CD1c-positive myeloid dendritic cell (primary cell): ENCODE measurements around the gene CDHR2.

Experiments
- DNase-seq: peaks from one replicate; pipeline ENCODE4 v3.0.0-alpha.2; 2016; ENCODE audit errors: extremely low spot score

The CDHR2 gene

GRCh38 chr5:176529116-176529740 lies 19.9 kb upstream of the CDHR2 start:
- DNase-seq: no peak

GRCh38 chr5:176529741-176530141 lies 19.4 kb upstream of the CDHR2 start:
- DNase-seq: no peak

- no peak for DNase-seq
Measured at GRCh38 chr5:176530393-176530982, 18.7 kb upstream of the CDHR2 start.

DNA sequence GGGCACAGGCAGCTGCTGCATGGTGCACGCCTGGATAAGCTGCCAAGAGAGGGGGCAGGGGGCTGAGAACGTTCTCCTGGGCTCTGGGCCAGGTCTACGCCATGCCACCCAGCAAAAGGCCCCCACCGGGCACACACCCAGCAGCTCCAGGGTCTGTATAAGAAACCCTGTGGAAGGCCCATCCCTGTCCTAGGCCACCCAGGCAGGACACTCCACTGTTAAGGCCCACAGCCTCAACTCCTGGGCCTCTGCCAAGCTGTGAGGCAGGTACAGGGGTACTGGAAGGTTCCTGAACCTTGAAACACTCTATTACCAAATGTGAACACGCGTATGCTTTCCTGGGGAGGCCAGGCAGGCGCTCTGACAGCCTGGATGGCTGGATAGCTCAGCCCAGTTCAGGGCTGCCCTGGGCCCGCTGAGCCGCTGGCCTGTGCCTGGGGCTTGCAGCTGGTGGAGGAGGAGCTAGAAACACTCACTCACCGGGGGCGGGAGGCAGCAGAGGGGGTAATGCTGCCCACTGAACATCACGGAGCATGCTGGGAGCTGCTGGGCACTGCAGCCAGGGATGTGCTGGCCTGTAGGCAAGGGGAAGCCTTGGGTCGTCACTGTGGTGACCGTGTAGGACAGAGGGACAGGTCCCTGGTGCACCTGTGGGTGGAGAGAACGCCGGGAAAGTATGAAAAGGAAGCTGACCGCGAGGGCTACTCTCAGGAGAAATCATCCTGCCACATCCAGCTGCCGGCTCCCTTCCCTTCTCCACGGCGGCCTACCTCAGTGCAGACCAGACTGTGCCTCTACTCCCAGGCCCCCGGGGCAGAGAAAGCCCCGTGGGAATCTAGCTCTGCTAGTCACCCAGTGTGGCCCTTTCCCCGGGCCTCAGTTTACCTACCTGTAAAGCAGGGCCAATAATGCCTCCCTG lies 17.9 kb upstream of the CDHR2 start:
- no peak for DNase-seq

DNA sequence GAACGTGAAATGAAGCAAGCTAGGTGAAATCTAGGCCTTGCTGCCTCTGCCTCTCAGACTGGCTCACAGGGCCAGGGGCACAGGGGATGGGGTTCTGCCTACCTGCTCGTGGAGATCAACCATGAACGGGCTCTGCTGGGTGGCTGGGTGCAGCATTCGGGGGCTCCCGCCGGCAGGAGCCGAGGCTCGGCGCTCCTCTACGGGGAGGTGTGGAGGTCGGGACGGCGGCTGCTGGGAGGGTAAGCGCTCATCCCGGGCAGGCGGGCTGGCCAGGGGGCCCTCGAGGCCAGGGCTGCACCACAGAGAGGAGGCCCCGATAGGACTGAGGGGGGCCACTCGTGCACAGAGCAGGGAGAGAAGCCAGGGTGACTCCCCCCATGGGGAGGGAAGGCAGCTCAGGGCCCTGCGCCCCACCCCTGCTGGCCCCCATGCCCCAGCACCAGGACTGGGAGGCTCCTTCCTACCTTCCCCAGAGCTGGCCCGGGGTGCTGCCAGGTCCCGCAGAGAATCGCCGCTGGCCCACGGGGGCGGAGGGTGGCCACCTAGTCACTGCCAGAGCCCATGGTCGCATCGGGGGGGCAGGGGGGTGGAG lies 17.1 kb upstream of the CDHR2 start:
- DNase-seq: no peak

GRCh38 chr5:176532795-176533194 lies 16.3 kb upstream of the CDHR2 start:
- DNase-seq: no peak

- DNase-seq: peak; percentile 63
Measured at GRCh38 chr5:176533390-176533789, 15.8 kb upstream of the CDHR2 start.

DNA sequence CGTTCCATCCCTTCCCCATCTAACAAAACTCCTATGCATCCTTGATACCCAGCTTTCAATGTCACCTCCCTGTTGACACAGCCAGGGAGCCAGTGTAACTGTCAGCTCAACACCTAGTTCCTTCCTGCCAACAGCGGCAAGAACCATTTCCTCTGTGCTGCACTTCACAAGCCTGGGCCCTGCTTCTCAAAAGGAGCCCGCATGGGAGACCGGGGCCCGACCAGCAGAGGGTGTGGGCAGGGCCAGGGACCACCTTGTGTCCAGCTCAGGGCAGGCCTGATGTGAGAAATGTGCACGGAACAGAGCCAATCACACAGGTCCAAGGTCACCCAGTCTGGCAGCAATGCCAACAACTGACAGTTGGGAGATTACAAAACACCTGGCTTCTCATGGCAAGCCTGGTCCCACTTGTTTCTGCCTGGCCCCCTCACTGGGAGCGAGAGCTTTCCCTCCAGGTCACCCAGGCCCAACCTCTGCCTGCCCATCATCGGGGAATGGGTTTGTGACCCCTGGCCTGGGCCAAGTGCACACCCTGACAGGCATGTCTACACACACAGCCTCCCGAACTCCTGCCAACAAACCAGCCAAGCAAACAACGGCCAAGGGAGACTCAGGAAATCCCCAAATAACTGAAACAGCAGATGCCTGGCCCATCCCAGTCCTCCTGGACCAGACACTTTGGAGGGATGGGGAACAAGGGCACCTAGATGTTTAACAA lies 15.1 kb upstream of the CDHR2 start:
- peak; percentile 38 for DNase-seq

DNA sequence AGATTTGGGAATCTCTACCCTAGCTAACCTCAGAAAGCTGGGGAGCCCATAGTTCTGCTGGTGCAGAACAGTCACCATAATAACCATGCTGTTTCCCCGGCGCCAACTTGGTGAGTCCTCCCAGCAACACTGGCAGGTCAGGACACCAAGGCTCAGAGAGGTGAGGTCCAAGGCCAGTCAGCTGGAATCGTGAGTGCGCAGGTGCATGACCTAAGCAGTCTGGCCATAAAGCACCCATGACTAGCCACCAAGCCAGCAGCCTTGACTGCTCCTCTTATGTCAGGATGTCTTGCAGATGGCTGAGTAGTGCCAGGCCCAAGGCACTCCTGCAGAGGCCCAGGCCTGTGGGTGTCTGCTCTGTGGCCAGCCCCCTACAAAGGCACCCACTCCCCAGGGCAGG lies 14.5 kb upstream of the CDHR2 start:
- DNase-seq: no peak

DNA sequence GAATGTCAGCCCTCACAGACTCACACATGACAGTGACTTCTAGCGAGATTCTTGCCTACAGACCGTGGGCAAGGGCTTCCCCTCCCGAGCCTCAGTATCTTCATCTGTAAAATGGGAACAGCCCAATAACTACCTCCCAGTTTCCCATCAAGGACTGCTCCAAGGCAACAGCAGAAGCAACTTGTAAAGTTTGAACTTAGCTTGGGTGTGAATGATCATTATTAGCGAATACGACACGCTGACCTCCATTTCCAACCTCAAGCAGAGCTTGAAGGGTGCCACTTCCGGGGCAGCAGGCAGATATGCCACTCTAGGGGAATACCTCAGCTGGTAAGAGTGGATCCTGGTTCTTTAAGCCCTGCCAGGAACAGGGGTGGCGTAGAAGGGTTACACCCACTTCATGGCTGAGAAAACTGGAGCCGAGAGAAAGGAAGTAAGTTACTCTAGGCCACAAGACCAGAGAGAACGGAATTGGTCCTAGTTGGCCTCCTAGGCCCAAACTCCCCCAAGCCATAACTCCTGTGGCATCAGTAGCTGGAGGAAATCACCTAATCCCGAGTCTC lies 14.0 kb upstream of the CDHR2 start:
- DNase-seq: peak; percentile 82

- no peak for DNase-seq
Measured at GRCh38 chr5:176535664-176536131, 13.4 kb upstream of the CDHR2 start.

GRCh38 chr5:176536132-176536901 lies 12.8 kb upstream of the CDHR2 start:
- DNase-seq: peak; percentile 88

DNA sequence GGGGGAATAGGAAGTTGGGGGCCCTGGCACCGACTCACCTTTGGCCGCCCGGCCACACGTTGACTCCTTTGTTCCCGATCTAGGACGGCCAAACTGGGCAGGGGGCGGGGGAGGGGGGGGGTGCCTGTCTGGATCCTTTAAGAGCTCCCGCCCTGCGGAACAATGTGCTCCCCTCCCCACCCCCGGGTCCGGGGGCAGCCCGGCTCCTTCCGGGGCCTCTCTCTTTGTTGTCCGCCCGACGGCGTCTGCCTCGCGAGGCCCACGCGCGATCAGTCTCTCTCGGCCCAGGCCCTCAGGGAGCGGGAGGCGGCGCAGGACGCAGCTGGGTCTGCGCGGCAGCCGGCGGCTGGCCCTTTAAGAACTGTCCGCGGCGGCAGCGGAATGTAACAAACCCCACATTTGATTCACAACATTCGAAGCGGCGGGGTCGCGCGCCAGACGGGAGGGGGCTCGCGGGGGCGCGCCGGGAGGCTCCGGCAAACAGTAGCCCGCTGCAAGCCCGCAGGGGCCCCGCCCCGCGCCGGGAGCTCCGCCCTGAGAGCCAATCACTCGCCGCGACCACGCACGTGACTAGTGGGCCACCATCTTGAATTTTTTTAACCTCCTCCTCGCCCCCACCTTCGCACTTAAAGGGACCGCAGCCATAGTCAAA lies 12.1 kb upstream of the CDHR2 start, which contains the start of gene RNF44:
TSS of gene RNF44 (minus strand) at position 501 of the 652 bp plus-strand sequence. CDS start 4,930 bp downstream, outside the sequence.
- DNase-seq: peak; percentile 98

GRCh38 chr5:176537554-176538229 lies 11.4 kb upstream of the CDHR2 start:
- DNase-seq: peak; percentile 99

- DNase-seq: no peak
Measured at GRCh38 chr5:176538230-176538988, 10.7 kb upstream of the CDHR2 start.

GRCh38 chr5:176538989-176539384 lies 10.2 kb upstream of the CDHR2 start:
- no peak for DNase-seq

GRCh38 chr5:176540476-176540899 lies 8.7 kb upstream of the CDHR2 start:
- DNase-seq: no peak

GRCh38 chr5:176540956-176541337 lies 8.2 kb upstream of the CDHR2 start:
- no peak for DNase-seq
